ENCODE results near the gene CHD2.

CHD2 gene

DNA sequence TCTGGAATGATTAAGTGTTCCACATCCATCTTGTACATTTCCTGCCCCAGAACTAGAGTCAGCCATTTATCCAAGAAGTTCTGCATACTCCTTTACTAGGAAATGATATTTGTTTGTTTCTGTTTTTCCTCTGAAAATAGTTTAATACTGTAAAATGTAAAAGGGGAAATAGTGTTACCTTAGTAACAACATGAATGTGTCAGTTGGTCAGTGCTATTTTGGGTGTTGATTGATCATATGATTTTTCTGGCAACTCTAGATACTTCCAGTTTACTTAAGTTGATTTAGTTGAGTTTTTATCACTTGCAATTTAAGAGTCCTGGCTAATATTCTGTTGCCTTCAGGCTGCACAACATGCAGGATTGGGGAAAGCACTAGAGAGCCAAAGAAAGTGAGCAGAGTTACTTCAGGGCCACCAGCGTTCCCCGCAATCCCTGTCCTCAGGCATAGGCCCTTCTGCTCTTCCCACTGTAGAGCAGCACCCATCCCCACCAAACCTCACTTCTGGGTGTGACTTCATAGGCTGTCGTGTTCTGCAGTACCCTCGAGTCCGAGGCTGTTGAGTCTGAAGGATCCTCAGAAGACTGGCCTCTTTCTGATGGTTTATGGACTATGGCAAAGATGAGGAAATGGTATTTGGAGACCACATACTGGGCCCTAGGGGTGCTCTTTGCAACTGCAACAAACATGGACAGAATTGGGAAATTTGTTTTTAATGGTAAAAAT lies 69.0 kb downstream of the CHD2 start:
- peak; percentile 15 for DNase-seq
- Histone ChIP-seq H3K23ac (ENCODE audit: low read length in 2 of 2) (no peak overlapping the region), H3K9me3 (ENCODE audit: control insufficient read depth, low read length) (no peaks in the 10 kb centered on the region), H3K36me3 (ENCODE audit: control insufficient read depth in 1 of 2, insufficient read depth in 2 of 2, low read depth in 1 of 2, low read length in 2 of 2) (peaks cover 21 to 94% of the 10 kb centered on the region in 2 experiments), H3K4me2 (ENCODE audit: low read length, poor library complexity, severe bottlenecking) (no peak overlapping the region), H3K18ac (ENCODE audit: low read depth in 1 of 2, low read length in 2 of 2) (no peak overlapping the region), H3K4me1 (ENCODE audit: control insufficient read depth, insufficient read depth, low read depth, low read length) (no peaks in the 10 kb centered on the region), H2AFZ (ENCODE audit: low read depth, low read length) (no peak overlapping the region), H2AK5ac (ENCODE audit: low read length, severe bottlenecking) (no peak overlapping the region), H3K27ac (ENCODE audit: low read length, poor library complexity, severe bottlenecking) (no peak overlapping the region), H4K8ac (ENCODE audit: low read length) (no peak overlapping the region), H2BK15ac (ENCODE audit: low read depth, poor library complexity, severe bottlenecking) (no peak overlapping the region), H2BK12ac (ENCODE audit: low read length in 2 of 2) (no peak overlapping the region), H3K4me3 (ENCODE audit: insufficient read depth in 1 of 2, low read depth in 1 of 2, low read length in 2 of 2) (no peak overlapping the region), H3K27me3 (ENCODE audit: control insufficient read depth in 1 of 2, insufficient read depth in 1 of 2, low read length in 2 of 2) (no peaks in the 10 kb centered on the region), H4K91ac (ENCODE audit: low read length) (no peak overlapping the region), H2BK5ac (ENCODE audit: low read depth, low read length, poor library complexity, severe bottlenecking) (no peak overlapping the region), H2BK120ac (ENCODE audit: low read depth, low read length) (no peak overlapping the region), H3K9ac (ENCODE audit: low read length) (peak overlapping the region; percentile 4), H3K14ac (ENCODE audit: low read length in 2 of 2) (no peak overlapping the region), H3K4ac (ENCODE audit: low read depth in 1 of 2, low read length in 2 of 2) (no peak overlapping the region), H3K79me1 (replicated peaks; ENCODE audit: low read length, poor library complexity, severe bottlenecking) (peaks cover 4% of the 10 kb centered on the region)
- WGBS: 98% methylated on average over 5 of the region's 5 CpGs

- 100% methylated on average over 1 of the region's 1 CpG for WGBS
- peaks cover 22 to 95% of the 10 kb centered on the region in 2 experiments for H3K36me3 ChIP-seq (ENCODE audit: control insufficient read depth in 1 of 2, insufficient read depth in 2 of 2, low read depth in 1 of 2, low read length in 2 of 2)
Measured at GRCh38 chr15:92970656-92971055, 70.5 kb downstream of the CHD2 start.

GRCh38 chr15:92971081-92971480 lies 71.0 kb downstream of the CHD2 start:
- no peak overlapping the region for H3K27ac ChIP-seq (ENCODE audit: low read length, poor library complexity, severe bottlenecking)
- H3K36me3 ChIP-seq (ENCODE audit: control insufficient read depth in 1 of 2, insufficient read depth in 2 of 2, low read depth in 1 of 2, low read length in 2 of 2): peaks cover 22 to 97% of the 10 kb centered on the region in 2 experiments
- no peak overlapping the region for H3K4me2 ChIP-seq (ENCODE audit: low read length, poor library complexity, severe bottlenecking)
- H4K91ac ChIP-seq (ENCODE audit: low read length): no peak overlapping the region
- H3K4me1 ChIP-seq (ENCODE audit: control insufficient read depth, insufficient read depth, low read depth, low read length): no peaks in the 10 kb centered on the region
- H2AFZ ChIP-seq (ENCODE audit: low read depth, low read length): no peak overlapping the region
- H3K27me3 ChIP-seq (ENCODE audit: control insufficient read depth in 1 of 2, insufficient read depth in 1 of 2, low read length in 2 of 2): no peaks in the 10 kb centered on the region
- no peak overlapping the region for H3K14ac ChIP-seq (ENCODE audit: low read length in 2 of 2)
- H2BK5ac ChIP-seq (ENCODE audit: low read depth, low read length, poor library complexity, severe bottlenecking): no peak overlapping the region
- no CpG with 5 or more reads among the region's 1 CpG for WGBS
- no peak overlapping the region for H2BK12ac ChIP-seq (ENCODE audit: low read length in 2 of 2)
- no peak overlapping the region for H3K4ac ChIP-seq (ENCODE audit: low read depth in 1 of 2, low read length in 2 of 2)
- no peak for DNase-seq
- no peak overlapping the region for H2BK15ac ChIP-seq (ENCODE audit: low read depth, poor library complexity, severe bottlenecking)
- no peak overlapping the region for H3K4me3 ChIP-seq (ENCODE audit: insufficient read depth in 1 of 2, low read depth in 1 of 2, low read length in 2 of 2)
- H3K79me1 ChIP-seq (replicated peaks; ENCODE audit: low read length, poor library complexity, severe bottlenecking): peaks cover 9% of the 10 kb centered on the region
- no peak overlapping the region for H3K9ac ChIP-seq (ENCODE audit: low read length)
- H2BK120ac ChIP-seq (ENCODE audit: low read depth, low read length): no peak overlapping the region
- no peak overlapping the region for H3K23ac ChIP-seq (ENCODE audit: low read length in 2 of 2)
- H4K8ac ChIP-seq (ENCODE audit: low read length): no peak overlapping the region
- H3K9me3 ChIP-seq (ENCODE audit: control insufficient read depth, low read length): no peaks in the 10 kb centered on the region
- H3K18ac ChIP-seq (ENCODE audit: low read depth in 1 of 2, low read length in 2 of 2): no peak overlapping the region
- H2AK5ac ChIP-seq (ENCODE audit: low read length, severe bottlenecking): no peak overlapping the region

More at GRCh38 chr15:92970656-92971055, 70.5 kb downstream of the CHD2 start:
- peak; percentile 20 for DNase-seq
- Histone ChIP-seq H2BK12ac (ENCODE audit: low read length in 2 of 2) (no peak overlapping the region), H3K4me2 (ENCODE audit: low read length, poor library complexity, severe bottlenecking) (no peak overlapping the region), H3K27me3 (ENCODE audit: control insufficient read depth in 1 of 2, insufficient read depth in 1 of 2, low read length in 2 of 2) (no peaks in the 10 kb centered on the region), H2BK120ac (ENCODE audit: low read depth, low read length) (no peak overlapping the region), H2BK5ac (ENCODE audit: low read depth, low read length, poor library complexity, severe bottlenecking) (no peak overlapping the region), H2AFZ (ENCODE audit: low read depth, low read length) (no peak overlapping the region), H2BK15ac (ENCODE audit: low read depth, poor library complexity, severe bottlenecking) (no peak overlapping the region), H3K79me1 (replicated peaks; ENCODE audit: low read length, poor library complexity, severe bottlenecking) (peaks cover 9% of the 10 kb centered on the region), H3K18ac (ENCODE audit: low read depth in 1 of 2, low read length in 2 of 2) (no peak overlapping the region), H3K27ac (ENCODE audit: low read length, poor library complexity, severe bottlenecking) (no peak overlapping the region), H4K8ac (ENCODE audit: low read length) (no peak overlapping the region), H4K91ac (ENCODE audit: low read length) (no peak overlapping the region), H3K4me1 (ENCODE audit: control insufficient read depth, insufficient read depth, low read depth, low read length) (no peaks in the 10 kb centered on the region), H2AK5ac (ENCODE audit: low read length, severe bottlenecking) (no peak overlapping the region), H3K4ac (ENCODE audit: low read depth in 1 of 2, low read length in 2 of 2) (no peak overlapping the region), H3K4me3 (ENCODE audit: insufficient read depth in 1 of 2, low read depth in 1 of 2, low read length in 2 of 2) (no peak overlapping the region), H3K9me3 (ENCODE audit: control insufficient read depth, low read length) (no peaks in the 10 kb centered on the region), H3K23ac (ENCODE audit: low read length in 2 of 2) (no peak overlapping the region), H3K14ac (ENCODE audit: low read length in 2 of 2) (no peak overlapping the region), H3K9ac (ENCODE audit: low read length) (no peak overlapping the region)

DNA sequence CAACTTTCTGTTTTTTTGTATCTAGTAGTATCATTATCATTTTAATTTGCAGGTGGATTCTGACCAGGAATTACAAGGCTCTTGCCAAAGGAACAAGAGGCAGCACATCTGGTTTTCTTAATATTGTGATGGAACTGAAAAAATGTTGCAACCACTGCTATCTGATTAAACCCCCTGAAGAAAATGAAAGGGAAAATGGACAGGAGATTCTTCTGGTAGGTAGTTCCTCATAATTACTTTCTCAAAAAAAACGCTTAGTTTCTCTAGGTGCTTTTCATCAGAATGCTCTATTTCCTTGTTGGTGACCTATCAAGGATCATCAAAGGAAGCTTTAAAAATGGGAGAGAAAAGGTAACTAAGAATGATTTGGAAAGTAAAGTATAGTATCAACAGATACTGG lies 71.6 kb downstream of the CHD2 start:
- H4K91ac ChIP-seq (ENCODE audit: low read length): no peak overlapping the region
- WGBS: 100% methylated on average over 1 of the region's 1 CpG
- H3K9ac ChIP-seq (ENCODE audit: low read length): no peak overlapping the region
- no peaks in the 10 kb centered on the region for H3K9me3 ChIP-seq (ENCODE audit: control insufficient read depth, low read length)
- no peak for DNase-seq
- peaks cover 20 to 97% of the 10 kb centered on the region in 2 experiments for H3K36me3 ChIP-seq (ENCODE audit: control insufficient read depth in 1 of 2, insufficient read depth in 2 of 2, low read depth in 1 of 2, low read length in 2 of 2)
- H2AK5ac ChIP-seq (ENCODE audit: low read length, severe bottlenecking): no peak overlapping the region
- no peak overlapping the region for H2BK15ac ChIP-seq (ENCODE audit: low read depth, poor library complexity, severe bottlenecking)
- H3K27me3 ChIP-seq (ENCODE audit: control insufficient read depth in 1 of 2, insufficient read depth in 1 of 2, low read length in 2 of 2): no peaks in the 10 kb centered on the region
- no peak overlapping the region for H2AFZ ChIP-seq (ENCODE audit: low read depth, low read length)
- no peak overlapping the region for H3K27ac ChIP-seq (ENCODE audit: low read length, poor library complexity, severe bottlenecking)
- no peak overlapping the region for H2BK120ac ChIP-seq (ENCODE audit: low read depth, low read length)
- H3K4ac ChIP-seq (ENCODE audit: low read depth in 1 of 2, low read length in 2 of 2): no peak overlapping the region
- H2BK5ac ChIP-seq (ENCODE audit: low read depth, low read length, poor library complexity, severe bottlenecking): no peak overlapping the region
- H3K18ac ChIP-seq (ENCODE audit: low read depth in 1 of 2, low read length in 2 of 2): no peak overlapping the region
- peaks cover 9% of the 10 kb centered on the region for H3K79me1 ChIP-seq (replicated peaks; ENCODE audit: low read length, poor library complexity, severe bottlenecking)
- H3K4me1 ChIP-seq (ENCODE audit: control insufficient read depth, insufficient read depth, low read depth, low read length): no peaks in the 10 kb centered on the region
- H4K8ac ChIP-seq (ENCODE audit: low read length): no peak overlapping the region
- no peak overlapping the region for H3K4me2 ChIP-seq (ENCODE audit: low read length, poor library complexity, severe bottlenecking)
- H3K4me3 ChIP-seq (ENCODE audit: insufficient read depth in 1 of 2, low read depth in 1 of 2, low read length in 2 of 2): no peak overlapping the region
- H3K23ac ChIP-seq (ENCODE audit: low read length in 2 of 2): no peak overlapping the region
- H2BK12ac ChIP-seq (ENCODE audit: low read length in 2 of 2): no peak overlapping the region
- H3K14ac ChIP-seq (ENCODE audit: low read length in 2 of 2): no peak overlapping the region

Measured in mesenchymal stem cell (in vitro differentiated cells and primary cell).